Stimulated activated CD8-positive, alpha-beta memory T cell treated with anti-CD3 and anti-CD28 coated beads, Interleukin-2, amount 100 ng/mL, for 48 hours (primary cell): ENCODE results near the gene MMS22L.
A peak's percentile ranks its signal among the peaks of the same experiment; 100 is the strongest.
"Not testable (repeated sequence)": the region's sequence is repeated elsewhere in the genome, so short reads cannot be mapped to it uniquely, and the experiment has no call there.

Experiments used
- DNase-seq, 2 donors: peaks; one replicate each; pipeline ENCODE4 v3.0.0-alpha.2; 2020; ENCODE audit warnings: low read depth in 2 of 2

MMS22L gene

DNA sequence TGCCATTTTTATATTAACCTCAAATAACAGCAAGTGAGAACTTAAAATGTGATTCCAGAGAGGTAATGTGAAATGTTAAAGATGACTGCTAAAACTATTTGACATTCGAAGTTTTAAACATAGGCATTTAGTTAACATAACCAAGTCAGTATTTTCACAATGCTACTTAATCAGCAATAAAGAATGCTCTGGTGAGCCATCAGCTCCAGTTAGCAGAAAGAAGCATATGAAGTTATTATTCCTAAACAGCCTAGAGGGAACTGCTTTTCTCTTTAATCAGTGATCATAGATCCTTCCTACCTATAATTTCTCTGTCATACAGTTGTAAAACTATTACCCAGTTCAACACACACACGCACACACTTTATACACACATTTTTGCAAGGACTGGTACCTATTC lies 60.1 kb downstream of the MMS22L start:
- DNase-seq = no peak

DNA sequence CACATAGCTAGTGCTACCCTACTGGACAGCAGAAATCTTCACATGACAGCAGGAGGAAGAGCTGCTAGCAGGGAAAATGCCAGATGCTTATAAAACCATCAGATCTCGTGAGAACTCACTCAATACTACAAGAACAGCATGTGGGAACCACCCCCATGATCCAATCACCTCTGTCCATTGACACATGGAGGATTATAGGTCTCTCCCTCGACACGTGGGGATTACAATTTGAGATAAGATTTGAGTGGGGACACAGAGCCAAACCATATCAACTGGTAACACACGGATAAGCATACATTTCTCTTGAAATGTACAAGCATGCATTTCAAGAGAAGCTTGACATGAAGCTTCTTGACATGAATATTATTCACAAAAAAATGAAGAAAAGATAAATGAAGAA lies 64.1 kb downstream of the MMS22L start:
- no peak for DNase-seq

DNA sequence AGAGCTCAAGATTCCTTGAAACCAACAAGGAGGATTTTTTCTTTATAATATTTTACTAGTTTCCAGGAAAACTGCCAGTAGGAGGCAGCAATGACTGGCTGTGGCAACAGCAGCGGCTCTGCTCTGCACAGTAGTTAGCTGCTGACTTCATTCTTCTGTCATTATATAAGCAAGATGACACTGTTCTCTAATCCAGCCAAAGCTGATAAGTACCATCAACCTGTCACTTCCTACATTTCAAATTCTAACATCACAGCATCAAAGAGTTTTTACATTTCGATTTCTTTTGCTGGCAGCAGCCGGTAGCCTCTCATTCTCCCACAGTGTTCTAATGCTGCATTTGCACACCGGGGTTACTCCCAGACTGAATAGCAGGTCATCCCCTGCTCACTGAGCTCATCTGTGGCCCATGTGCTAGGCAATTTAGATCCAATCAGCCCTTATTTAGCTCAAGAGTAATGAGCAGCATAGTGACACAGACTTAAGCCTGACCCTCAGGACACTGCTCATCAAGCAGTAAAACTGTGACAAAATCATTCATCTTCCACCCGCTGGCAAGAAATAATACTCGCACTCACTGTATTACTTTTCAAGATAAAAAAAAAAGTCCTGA lies 67.8 kb downstream of the MMS22L start:
- DNase-seq = no peak

DNA sequence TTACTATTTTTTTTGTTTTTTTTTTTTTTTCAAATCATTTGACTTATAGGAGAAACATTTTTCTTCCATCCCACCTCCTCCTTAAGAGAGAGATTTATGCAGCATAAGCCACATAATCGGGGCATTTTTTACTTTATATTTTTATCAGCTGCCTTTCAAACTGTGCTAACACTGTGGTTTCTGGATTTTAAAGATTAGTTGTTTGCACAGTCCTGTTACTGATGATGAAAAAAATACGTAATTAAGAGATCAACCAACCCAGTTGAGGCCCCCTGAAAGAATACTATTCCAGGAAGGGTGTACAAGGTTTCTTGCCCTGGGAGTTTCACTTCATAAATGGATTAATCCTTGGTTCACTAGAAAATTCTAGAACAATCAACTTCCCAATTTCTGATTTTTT lies 68.3 kb downstream of the MMS22L start:
- DNase-seq = no peak

DNA sequence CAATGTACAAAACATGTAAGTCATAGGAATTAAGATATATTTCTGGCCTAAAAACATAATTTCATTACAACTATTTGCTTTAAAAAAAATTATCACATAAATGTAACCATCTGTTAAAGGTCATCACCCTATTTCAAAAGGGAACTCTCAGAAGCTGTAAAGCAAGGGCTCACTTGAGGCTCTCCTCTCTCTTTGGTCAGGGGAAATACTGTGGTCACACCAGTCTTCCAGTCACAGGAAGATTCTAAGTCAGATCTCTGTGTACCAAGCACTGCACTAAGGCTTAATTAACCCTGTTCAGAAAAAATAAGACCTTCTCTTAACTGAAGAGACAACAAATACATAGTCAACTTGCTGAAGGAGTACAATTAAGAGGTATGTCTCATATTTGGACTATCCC lies 75.6 kb downstream of the MMS22L start:
- DNase-seq = no peak

DNA sequence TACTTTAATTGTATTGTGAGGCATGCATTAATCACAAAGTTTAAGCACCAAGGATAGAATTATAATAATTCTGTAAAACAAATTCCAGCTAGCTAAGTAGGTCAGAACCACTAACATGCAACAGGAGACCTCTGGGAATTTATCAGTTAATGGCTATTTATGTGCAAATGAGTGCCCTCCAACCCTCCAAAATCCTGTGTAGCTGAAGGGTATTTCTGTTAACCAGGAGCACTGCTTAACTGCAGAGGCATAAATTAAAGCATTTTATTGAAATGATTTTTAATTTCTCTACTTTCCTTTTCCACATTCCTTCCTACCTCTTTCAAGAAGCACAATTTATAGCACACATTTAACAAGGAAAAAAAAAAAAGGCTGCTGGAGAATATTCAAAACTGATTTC lies 77.0 kb downstream of the MMS22L start:
- no peak for DNase-seq

DNA sequence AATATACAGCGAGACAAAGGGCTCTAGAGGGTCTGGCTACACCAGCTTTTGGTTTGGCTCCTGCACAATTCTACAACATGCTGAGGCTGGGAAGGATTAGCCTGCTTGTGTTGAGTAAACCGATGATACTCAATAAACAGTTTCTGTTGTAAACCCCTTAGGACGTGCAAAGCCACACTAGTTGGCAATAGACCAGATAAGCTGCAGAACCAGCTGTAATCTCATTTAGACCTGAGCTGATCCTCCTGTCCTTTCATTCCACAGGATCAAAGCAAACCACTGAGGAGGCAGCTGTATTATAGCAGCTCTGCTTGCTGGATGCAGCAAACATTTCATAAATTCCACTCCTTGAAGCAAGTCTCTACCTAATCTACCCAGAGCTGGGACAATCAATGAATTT lies 79.7 kb downstream of the MMS22L start:
- DNase-seq = no peak

DNA sequence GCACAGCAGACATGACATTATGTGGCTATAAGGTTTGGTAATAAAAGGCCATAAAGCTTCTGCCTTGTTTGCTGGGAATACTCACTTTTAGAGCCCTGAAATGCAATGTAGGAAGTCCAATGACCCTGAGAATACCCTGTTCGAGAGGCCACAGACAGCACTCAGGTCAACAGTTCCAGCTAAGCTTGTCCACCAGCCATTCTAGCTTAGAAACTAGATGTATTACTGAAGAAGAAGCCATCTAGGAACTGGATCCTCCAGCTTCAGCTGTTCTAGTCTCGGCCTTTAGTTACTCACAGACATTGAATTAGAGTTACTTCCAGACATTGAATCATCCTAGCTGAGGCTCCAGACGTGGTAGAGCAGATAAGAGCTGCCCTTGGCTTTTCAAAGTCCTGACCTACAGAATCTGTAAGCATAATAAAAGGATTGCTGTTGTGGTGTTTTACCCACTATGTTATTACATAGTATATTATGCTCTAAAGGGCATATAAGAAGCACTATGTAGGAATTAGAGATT lies 84.9 kb downstream of the MMS22L start:
- no peak for DNase-seq

DNA sequence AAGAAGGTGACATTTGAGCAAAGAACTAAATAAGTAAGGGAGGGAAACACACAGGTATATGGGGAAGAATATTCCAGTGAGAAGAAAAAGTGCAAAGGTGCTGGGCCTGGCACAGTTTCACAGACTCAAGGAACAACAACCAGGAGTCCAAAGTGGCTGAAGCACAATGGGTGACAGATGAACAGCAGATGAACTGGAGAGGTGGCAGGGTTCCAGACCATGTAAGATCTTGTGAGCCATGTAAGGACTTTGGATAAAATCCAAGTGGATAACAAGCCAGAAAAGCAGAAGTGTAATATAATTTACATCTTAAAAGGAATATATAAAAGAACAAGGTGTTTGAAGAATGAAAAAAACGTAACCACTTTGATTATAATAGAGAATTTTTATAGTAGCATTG lies 87.9 kb downstream of the MMS22L start:
- no peak for DNase-seq

DNA sequence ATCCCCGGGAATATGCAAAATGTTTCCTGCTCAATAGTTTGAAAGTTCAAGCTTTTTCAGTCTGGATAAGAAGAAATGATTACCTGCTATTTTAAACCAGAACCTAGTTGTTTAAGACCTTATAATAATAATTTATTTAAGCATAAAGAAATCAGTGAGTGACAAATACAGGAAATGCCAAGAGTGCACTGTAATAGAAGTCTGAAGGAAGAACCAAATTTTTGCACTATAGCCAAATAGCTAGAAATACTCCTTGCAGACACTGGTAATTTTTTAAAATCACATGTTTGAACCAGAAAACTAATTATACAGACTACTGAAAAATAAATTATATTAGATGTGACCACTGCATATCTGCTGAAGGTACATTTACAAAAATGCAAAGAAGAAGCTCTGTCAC lies 93.2 kb downstream of the MMS22L start:
- DNase-seq = no peak

DNA sequence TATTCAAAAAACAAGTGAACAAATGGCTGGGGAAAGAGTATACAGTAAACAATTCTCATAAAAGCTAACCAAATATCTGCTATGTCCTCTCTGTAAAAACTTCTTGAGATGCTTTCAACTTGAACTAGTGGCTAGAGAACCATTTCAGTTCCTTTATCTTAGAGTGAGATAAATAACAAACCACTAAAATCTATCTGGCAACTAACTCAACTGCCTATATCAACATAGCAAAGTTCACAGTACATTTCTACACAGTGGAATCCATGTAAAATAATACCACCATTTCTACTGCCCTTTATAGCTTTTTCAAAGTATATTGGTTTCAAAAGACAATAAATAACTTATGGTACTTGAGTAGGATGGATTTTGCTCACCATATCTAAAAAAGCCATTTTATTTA lies 95.1 kb downstream of the MMS22L start:
- DNase-seq = no peak

DNA sequence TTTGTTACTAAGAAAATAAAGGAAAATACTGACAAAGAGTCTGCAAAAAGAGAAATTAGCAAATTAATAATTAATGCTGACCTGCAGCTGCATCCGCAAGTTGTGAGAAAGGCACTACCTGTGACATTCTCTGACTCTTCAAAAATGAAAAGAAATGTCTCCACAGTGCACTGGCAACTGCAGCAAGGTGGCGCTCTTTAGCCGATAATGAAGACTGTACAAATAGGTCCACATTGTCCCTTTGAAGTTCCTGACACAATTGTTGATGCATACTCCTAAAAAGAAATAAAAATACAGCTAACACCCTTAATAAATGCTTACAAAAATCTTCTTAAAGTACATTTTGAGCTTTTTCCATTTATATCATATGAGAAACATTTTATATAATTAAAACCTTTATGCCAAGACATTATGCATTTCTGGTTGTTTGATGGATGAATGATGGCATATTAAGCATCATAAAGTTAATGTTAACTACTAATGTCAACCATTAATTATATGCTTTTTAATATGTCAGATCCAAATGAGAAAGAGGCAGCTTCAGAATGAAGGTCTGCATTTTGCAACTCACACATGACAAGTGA lies 96.5 kb downstream of the MMS22L start:
- peak; percentile 34 to 43 for DNase-seq

DNA sequence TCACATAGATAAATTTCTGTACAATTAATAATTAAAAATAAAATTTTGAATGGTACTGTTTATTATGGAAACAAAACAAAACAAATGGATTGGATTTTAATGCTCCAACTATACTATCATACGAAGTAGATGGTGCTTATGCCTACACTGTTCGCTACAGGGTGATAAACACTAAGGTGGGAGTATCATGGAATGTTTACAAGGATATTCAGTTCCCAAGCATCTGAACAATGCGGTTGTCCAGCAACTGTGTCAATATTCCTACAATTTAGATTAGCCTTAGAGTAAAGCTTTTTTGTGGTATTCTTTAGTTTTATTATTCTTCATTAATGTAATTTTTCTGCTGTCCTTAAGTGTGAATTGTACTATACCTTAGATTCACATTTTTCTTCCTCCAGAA lies 105.1 kb downstream of the MMS22L start:
- no peak for DNase-seq

DNA sequence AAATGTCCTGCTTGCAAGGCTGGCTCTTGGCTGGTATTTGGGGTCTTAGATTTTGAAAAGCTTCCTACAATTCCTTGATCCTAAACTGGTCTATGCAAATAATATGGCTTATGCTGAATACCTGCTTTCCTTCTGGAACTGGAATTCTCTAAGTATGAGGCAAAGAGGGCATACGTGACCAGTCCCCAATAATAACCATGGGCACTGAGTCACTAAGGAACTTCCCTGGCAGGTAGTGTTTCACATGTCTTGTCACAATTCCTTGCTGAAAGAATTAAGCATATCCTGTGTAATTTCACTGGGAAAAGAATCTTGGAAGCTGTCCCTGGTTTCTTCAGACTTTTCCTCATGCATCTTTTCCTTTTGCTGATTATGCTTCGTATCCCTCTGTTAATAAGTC lies 106.5 kb downstream of the MMS22L start:
- no peak for DNase-seq

DNA sequence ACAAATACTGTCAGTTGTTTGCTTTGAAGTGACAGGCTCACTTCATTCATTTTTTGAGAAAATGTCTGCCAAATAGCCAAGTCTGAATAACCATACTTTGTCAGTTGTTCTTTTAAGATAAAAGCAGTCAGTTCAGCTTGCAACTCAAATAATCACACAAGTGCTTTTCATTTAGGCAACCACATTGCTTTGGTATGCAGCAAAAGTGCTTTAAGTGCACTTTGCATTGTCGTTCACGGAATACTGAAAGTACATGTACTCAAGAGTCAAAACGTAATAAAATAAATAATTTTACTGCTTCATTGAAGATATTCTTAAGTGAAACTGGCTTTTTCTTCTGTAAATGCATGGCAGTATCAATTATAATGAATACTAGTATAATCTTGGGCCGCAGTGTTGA lies 107.2 kb downstream of the MMS22L start:
- DNase-seq = no peak

DNA sequence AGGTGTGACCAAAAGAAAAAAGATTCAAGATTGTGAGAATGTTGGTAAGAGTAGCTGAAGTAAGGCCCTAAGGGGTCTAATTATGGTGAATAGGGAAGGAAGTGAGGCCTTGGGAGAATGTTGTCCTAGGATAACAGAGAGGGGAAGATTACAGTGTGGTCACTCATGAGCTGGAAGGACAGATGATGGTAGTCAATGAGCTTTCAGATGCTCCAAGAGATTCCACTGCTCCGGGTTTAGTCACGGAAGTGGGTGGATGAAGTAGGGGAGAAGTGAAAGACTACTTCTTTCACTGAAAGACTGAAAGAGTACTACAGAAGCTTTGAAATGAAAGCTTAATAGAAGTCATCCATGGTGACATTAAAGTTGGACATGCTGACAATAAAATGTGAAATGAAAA lies 108.5 kb downstream of the MMS22L start:
- DNase-seq = no peak

DNA sequence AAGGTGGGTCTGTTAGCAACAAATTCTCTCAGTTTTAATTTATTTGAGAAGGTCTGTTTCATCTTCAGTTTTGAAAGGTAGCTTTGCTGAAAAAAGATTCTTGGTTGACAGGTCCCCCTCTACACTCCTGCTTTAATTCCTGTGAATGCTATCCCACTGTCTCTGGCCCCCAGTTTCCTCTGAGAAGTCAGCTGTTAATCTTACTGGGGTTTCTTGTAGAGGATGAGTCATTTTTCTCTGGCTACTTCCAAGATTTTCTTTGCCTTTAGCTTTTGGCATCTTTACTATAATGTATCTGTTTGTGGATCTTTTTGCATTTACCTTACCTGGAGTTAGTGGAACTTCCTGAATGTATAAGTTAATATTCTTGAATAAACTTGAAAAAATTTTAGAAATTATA lies 122.7 kb downstream of the MMS22L start:
- DNase-seq = no peak

DNA sequence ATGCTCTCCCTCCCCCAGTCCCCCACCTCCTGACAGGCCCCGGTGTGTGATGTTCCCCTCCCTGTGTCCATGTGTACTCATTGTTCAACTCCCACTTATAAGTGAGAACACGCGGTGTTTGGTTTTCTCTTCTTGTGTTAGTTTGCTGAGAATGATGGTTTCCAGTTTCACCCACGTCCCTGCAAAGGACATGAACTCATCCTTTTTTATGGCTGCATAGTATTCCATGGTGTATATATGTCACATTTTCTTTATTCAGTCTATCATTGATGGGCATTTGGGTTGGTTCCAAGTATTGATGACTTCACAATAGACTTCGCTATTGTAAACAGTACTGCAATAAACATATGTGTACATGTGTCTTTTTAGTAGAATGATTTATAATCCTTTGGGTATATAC lies 127.6 kb downstream of the MMS22L start:
- DNase-seq = not testable (repeated sequence)

DNA sequence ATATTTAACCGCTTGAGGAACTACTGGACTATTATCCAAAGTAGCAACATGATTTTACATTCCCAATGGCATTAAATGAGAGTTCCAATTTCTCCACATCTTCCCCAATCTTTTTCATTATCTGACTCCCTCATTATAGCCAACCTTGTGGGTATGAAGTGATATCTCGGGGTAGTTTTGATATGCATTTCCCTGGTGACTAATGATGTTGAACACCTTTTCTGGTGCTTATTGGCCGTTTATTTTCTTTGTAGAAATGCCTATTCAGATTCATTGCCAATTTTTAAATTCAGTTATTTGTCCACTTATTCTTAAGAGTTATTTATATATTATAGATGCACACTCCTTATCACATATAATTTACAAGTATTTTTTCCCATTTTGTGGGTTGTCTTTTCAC lies 129.0 kb downstream of the MMS22L start:
- no peak for DNase-seq

DNA sequence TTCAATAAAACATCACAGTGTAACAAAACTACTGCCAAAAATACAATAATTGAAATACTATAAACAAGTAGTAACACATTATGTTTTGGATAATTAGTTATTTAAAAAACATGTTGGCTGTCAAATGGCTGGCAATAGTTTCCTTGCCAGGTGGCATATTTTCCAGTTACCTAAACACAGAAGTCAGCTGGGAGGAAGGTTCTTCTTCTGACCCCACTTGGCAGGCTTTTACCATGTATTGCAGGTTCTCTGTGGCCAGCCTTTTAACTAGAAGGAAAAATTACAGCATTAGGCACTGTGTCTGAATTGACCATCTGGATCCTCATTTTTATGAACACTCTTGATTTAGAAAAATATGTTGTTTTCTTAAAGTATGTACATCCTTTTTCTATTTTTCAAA lies 131.4 kb downstream of the MMS22L start:
- no peak for DNase-seq

DNA sequence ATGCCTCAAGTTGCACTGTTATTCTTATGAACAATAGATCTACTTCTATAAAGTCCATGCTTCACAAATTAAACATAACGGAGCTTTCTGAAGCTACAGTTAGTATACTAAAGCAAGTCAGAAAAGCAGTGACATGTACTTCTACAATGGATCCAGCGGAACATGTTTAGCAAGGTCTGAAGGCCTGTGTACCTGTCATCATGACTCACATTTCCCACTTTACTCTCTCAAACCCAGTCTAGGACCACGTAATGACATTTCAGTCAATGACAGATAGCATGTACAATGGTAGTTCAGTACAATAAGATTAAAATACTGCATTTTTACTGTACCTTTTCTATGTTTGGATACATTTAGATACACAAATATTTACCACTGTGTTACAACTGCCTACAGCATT lies 132.1 kb downstream of the MMS22L start:
- DNase-seq = no peak

DNA sequence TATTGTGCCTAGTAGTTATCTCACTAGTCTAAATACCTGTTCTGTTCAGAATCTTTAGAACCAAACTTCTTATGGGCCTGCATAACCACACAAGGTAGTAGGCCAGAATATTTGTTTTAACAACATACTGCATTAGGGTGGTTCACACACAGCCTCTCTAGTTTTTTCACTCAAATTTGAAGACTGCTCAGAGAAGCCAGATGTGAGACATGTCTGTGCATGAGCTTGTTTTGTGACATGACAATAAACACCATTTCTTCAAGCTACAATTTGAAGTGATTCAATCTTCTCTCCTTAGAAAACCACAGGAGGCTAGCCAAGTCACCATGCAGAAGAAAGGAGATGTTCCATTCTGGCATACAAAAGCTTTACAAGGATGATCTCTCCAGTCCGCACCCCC lies 135.6 kb downstream of the MMS22L start:
- no peak for DNase-seq

DNA sequence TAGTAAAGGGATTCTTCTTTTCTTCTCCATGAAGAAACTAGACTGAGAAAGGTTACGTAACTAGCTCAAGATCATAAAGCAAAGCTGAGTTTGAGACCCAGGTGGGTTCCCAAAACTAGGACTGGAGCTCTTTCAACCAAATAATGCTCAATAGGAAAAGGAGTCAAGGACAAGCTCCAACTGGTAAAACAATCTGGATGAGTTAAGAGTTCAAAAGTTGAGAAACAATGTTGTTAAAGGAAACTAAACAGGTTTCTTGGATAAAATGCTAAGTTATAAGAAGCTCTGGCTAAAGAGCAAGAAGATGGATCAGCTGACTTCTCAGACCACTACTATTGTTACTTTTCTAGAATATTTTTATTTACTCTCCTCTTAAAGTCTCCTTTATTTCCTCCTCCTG lies 137.3 kb downstream of the MMS22L start:
- no peak for DNase-seq

DNA sequence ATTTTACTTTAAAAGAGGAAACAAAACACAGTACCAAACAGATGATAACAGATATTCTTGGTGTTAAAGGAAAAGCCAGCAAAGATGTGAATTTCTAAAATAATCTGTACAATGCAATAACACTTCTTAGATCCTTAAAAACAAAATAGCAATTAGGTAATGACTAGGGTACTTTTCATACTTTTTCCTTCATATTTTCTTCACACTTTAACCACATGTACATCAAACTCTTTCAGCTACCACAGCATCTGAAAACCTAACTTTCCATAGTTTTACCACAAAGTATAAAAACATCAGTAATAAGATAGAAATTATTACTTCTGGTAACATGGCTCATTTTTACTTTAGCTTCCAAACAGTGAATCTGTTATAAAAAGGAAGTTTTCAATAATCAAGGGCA lies 141.3 kb downstream of the MMS22L start:
- no peak for DNase-seq
